NCI-H748 (cell line): ENCODE data around the gene TMEM244.
"Not testable (repeated sequence)": the region's sequence is repeated elsewhere in the genome, so short reads cannot be mapped to it uniquely, and the experiment has no call there.

Experiments used
- DNase-seq: peaks from one replicate; lab custom pipeline; 2025; ENCODE audit not compliant: unreplicated experiment; lab: John Stamatoyannopoulos, UW

Gene TMEM244

GRCh38 chr6:129860908-129861665 lies at the start of gene TMEM244:
TMEM244 (minus strand) TSS chr6:129861315; CDS start chr6:129861188, 127 bp downstream.
- DNase-seq: peak; percentile 9

GRCh38 chr6:129908858-129909257 lies 47.7 kb upstream of the TMEM244 start:
- no peak for DNase-seq

- DNase-seq: no peak
These were observed 47.2 kb upstream of the TMEM244 start for GRCh38 chr6:129908356-129908755.

- DNase-seq: no peak
These were observed 45.5 kb upstream of the TMEM244 start for GRCh38 chr6:129906515-129907077.

- no peak for DNase-seq
These were observed 42.0 kb upstream of the TMEM244 start for GRCh38 chr6:129903082-129903481.

GRCh38 chr6:129902681-129903080 lies 41.6 kb upstream of the TMEM244 start:
- DNase-seq: no peak

- no peak for DNase-seq
These were observed 40.8 kb upstream of the TMEM244 start for GRCh38 chr6:129901910-129902309.

GRCh38 chr6:129895692-129896091 lies 34.6 kb upstream of the TMEM244 start:
- no peak for DNase-seq

GRCh38 chr6:129894921-129895320 lies 33.8 kb upstream of the TMEM244 start:
- DNase-seq: no peak

GRCh38 chr6:129893640-129894039 lies 32.5 kb upstream of the TMEM244 start:
- DNase-seq: no peak

- no peak for DNase-seq
These were observed 29.6 kb upstream of the TMEM244 start for GRCh38 chr6:129890701-129891100.

- no peak for DNase-seq
These were observed 29.0 kb upstream of the TMEM244 start for GRCh38 chr6:129890164-129890563.

- DNase-seq: no peak
These were observed 28.5 kb upstream of the TMEM244 start for GRCh38 chr6:129889580-129889979.

GRCh38 chr6:129886401-129887155 lies 25.5 kb upstream of the TMEM244 start:
- no peak for DNase-seq

- no peak for DNase-seq
These were observed 23.1 kb upstream of the TMEM244 start for GRCh38 chr6:129884211-129884610.

- no peak for DNase-seq
These were observed 21.5 kb upstream of the TMEM244 start for GRCh38 chr6:129882510-129883023.

- DNase-seq: not testable (repeated sequence)
These were observed 16.8 kb upstream of the TMEM244 start for GRCh38 chr6:129877894-129878293.

GRCh38 chr6:129875610-129876520 lies 14.8 kb upstream of the TMEM244 start:
- DNase-seq: no peak

GRCh38 chr6:129874837-129875236 lies 13.7 kb upstream of the TMEM244 start:
- DNase-seq: no peak

- no peak for DNase-seq
These were observed 11.5 kb upstream of the TMEM244 start for GRCh38 chr6:129872586-129872985.

GRCh38 chr6:129871221-129871620 lies 10.1 kb upstream of the TMEM244 start:
- DNase-seq: no peak
